NCI-H345 (cell line): ENCODE results near the gene CHPT1.
A peak's percentile ranks its signal among the peaks of the same experiment; 100 is the strongest.
"Not testable (repeated sequence)": the region's sequence is repeated elsewhere in the genome, so short reads cannot be mapped to it uniquely, and the experiment has no call there.

Experiments used
- DNase-seq: peaks from one replicate; lab custom pipeline; 2025; lab: John Stamatoyannopoulos, UW

The CHPT1 gene

DNA sequence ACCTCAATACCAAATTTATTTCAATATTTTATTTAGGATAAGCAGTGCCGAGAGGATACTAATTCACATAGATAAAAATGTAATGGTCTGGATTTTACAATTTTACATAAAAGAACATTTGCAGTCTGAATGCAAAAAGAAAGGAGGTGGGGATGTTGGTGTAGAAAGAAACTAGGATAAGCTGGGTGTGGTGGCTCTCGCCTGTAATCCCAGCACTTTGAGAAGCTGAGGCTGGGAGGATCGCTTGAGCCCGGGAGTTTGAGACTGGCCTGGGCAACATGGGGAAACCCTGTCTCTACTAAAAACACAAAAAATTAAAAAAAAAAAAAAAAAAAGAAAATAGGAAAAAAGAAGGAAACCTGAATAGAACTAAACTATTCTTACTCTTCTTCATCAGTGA lies 25.0 kb downstream of the CHPT1 start:
- no peak for DNase-seq

GRCh38 chr12:101727098-101727497 lies 29.7 kb downstream of the CHPT1 start:
- no peak for DNase-seq

GRCh38 chr12:101729842-101730241 lies 32.4 kb downstream of the CHPT1 start:
- DNase-seq = no peak

DNA sequence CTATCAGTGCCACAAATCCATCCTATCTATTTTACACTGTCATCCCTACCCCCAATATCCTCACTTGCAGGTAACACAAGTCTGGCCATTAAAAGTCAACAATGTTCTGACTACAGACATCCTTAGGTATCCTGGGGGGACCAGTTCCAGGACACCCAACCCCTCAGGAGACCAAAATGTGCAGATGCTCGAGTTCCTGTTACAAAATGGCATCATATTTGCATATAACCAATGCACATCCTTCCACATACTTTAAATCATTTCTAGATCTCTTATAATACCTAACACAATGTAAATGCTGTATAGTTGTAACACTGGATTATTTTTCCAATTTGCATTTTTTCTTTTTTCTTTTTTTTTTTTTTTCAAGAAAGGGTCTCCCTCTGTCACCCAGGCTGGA lies 34.9 kb downstream of the CHPT1 start:
- no peak for DNase-seq

DNA sequence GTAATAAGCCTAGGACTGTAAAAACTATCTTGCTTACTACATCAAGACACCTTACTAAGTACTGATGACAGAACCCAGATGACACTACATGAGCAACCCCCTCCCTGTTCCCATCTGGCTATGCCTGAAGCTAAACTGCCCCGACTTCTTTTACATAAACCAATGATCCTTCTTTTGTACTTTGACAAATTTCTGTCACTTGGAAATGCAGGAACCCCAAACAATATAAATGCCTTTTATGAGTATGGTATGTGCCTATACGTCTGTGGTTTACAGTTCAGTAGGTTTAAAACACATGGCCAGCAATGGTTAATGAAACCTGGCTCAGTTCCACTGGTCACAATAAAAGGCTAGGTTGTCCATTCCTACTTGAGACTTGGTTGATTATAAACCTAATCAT lies 35.7 kb downstream of the CHPT1 start:
- DNase-seq = no peak

- not testable (repeated sequence) for DNase-seq
Observed at GRCh38 chr12:101734482-101734881, 37.0 kb downstream of the CHPT1 start.

GRCh38 chr12:101737476-101737875 lies 40.0 kb downstream of the CHPT1 start:
- DNase-seq = no peak

DNA sequence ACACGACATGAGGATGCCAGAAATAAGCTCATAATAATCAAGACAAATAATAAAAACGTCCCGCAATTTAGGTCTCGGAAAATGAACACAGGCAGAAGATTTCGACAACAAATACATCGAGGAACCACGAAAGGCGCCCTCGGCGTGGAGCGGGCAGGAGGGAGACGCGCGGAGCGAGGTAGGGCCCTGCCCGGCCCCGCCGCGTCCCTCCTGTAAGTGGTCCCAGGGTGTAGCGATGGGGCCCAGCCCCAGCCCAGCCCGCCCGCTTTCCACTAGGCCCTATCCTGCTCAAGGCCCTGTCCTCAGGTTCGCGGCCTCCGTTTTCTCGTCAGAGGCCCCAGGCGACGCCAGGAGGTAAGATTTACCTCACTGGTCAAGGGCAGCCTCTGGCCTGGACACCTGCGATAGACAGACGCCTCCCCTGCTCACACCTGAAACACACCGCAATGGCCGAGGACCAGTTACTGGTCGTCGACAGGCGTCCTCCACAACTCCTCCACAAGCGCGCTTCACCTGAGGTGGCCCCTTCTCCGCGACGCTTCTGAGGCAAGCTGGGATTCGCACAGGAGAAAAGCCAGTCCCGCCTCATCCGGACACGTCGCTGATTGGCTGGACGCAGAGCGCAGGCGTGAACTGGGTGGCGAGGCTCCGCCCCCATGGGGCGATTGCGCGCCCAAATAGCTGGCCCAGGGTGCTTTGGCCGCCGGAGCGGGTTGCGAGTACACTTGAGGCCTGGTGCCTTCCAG lies 41.7 kb downstream of the CHPT1 start, which contains the start of gene SYCP3:
SYCP3 (minus strand) TSS at position 543 of the 746 bp plus-strand sequence. CDS start 1,527 bp downstream, outside the sequence.
- no peak for DNase-seq

- DNase-seq = no peak
Observed at GRCh38 chr12:101740566-101740965, 43.1 kb downstream of the CHPT1 start.

GRCh38 chr12:101740980-101741379 lies 43.5 kb downstream of the CHPT1 start:
- no peak for DNase-seq

DNA sequence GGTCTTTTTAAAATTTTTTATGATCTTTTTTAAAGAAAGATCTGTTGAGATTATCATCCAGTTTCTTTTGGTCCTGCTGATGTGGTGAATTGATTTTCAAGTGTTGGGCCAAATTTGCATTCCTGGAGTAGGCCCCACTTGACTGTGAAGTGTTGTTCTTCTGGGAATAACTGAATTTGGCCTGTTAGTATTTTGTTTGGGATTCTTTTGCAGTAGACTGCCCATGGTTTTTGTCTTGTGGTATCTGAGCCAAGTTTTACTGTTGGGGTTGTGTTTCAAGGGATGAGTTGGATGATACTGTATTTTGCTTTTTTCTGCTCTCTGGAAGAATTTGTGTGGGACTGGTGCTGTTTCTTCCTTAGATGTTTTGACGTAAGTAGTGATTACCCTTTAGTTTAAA lies 45.8 kb downstream of the CHPT1 start:
- DNase-seq = no peak

DNA sequence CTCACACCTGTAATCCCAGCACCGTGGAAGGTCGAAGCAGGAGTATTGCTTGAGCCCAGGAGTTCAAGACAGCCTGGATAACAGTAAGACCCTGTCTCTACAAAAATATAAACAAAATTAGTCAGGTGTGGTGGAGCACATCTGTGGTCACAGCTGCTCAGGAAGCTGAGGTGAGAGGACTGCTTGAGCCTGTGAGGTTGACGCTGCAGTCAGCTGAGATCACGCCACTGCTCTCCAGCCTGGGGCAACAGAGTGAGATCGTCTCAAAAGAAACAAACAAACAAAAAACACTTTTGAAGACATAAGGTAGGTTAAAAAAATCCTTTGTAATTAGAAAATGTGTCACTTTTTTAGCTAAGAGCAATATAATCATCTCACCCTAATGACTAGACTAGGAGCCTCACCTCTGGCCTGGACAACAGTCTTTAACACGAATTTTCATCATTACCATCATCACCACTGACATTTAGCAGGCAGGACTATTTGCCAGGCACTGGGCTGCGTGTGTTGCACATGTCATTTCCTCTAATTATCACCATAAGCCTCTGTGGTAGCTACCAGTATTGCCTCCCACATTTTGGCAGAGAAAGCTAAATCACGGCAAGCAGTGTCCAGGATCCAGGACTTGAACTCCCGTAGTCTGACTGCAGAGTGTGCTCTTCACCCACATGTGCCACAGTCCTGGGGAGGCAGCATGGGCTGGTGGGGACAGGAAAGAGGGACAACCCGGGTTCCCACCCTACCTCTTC lies 46.5 kb downstream of the CHPT1 start:
- DNase-seq = no peak

GRCh38 chr12:101745481-101745880 lies 48.0 kb downstream of the CHPT1 start:
- no peak for DNase-seq

- no peak for DNase-seq
Observed at GRCh38 chr12:101746196-101746595, 48.8 kb downstream of the CHPT1 start.

DNA sequence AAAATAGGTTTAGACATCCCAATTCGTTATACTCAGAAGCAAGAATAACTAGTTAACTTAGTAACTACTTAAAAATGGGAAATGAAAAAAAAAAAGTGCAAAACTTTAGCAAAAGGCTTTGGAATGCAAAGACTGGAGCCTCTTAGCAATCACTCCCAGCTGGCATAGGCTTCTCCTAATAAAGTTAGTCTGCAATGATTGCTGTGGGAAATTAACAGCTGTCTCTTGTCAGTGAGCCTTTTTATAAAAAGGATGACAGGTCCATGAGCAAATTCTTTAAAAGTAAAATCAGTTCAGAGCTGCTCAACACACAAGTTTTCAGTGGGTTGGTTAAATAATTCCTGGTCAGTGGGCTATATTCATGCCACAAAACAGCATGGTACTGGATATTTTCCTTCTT lies 49.2 kb downstream of the CHPT1 start:
- DNase-seq = no peak

DNA sequence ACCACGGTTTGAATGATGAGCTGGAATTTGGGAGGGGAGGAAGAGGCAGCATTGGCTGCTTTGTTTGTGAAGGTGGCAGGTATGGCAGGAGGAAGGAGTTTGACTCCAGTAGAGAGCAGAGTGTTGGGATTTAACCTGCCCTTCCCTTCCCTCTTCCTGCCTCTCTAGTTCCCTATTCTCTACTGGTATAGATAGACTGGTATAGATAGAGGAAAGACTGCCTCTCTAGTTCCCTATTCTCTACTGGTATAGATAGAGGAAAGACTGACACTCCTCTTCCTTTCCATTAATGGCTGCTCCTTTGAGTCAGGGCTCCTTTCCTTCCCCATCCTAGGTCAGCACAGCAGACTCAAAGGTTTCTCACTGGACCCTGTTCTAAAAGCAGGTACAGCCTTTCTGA lies 50.3 kb downstream of the CHPT1 start:
- DNase-seq = no peak

DNA sequence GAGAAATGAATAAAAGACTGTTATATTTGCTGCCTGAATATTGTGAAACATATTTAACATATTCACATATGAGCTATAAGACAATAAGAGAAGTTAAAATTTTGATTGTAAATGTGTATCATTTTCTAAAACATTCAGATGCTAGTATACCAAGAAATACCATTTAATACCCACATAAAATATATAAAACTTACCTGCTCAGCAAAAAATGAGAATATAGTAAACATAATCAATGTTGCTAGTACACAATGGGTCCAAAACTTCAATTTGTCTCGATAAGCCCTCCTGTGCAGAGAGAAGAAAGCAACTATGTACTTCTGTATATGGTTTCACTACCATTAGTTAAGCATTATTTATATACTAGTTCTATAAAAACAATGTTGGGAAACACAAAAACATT lies 51.5 kb downstream of the CHPT1 start:
- no peak for DNase-seq

GRCh38 chr12:101749657-101750056 lies 52.2 kb downstream of the CHPT1 start:
- no peak for DNase-seq

GRCh38 chr12:101750152-101750551 lies 52.7 kb downstream of the CHPT1 start:
- DNase-seq = no peak

DNA sequence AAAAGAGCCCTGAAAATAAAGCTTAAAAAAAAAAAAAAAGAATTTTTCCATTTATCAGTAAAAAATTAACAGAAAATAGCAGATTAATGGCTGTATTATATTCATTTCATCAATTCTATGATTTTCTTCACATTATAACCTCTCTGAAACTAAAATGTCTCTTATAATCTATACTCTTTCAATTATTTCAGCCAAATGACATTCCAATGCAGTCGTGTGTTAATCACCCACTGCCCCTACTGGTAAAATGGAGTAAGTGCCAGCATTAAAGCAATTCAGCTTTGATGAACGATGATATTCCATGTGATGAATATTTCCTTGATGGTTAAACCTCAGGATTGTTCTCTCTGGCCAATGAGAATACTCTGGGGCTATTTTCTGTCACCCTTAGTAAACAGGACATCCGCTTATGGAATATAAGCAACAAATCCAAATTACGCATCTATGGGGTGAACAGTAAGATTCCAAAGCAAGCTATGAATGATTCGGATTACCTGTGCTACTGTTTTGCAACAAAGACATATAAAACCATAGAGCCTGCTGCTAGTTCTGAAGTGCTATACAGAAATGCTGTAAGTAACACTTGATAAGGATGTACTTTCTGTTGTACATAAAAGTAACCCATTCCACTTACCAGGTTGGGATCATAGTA lies 62.1 kb downstream of the CHPT1 start:
- peak; percentile 43 for DNase-seq

- DNase-seq = no peak
Observed at GRCh38 chr12:101761350-101761749, 63.9 kb downstream of the CHPT1 start.

DNA sequence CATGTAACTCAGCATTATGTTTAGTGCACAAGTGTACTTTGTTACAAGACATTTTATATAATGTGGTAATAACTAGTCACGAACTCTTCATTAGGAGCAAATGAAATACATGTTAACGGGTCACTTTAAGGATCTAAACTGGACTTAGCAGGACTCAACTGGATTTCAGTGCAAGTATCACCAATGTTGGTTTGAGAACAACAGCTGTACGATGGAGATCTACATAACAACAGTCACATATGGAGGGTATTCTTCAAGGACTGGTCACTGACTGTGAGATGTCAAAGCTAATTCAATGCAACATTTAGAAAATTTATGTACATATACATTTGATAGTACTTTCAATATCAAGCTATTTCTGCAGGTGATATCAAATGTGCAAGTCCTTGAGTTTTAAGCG lies 64.3 kb downstream of the CHPT1 start:
- DNase-seq = no peak
